Esophagus (tissue), 2 donors: ENCODE results near the gene MAP7D3. TPM values are rescaled to one million over a fixed set of nuclear protein-coding genes. Genes with fewer than 3 reads are reported as not detected.
A peak's percentile ranks its signal among the peaks of the same experiment; 100 is the strongest.

ENCODE experiments used
- H3K27ac ChIP-seq, 2 donors: one replicate each; pipeline ENCODE4 v1.5.1; 2013; ENCODE audit warnings: low read depth in 2 of 2, mild to moderate bottlenecking in 2 of 2, inconsistent platforms in 1 of 2, low read length in 1 of 2, moderate library complexity in 1 of 2
- H3K27me3 ChIP-seq, 2 donors: one replicate each; pipeline ENCODE4 v1.6.1; 2013; ENCODE audit warnings: low read length in 2 of 2, control low read depth in 1 of 2, mild to moderate bottlenecking in 1 of 2; ENCODE audit not compliant: insufficient read depth in 2 of 2, control insufficient read depth in 1 of 2
- H3K36me3 ChIP-seq, 2 donors: one replicate each; pipeline ENCODE4 v1.6.1; 2013; ENCODE audit warnings: low read length in 1 of 2; ENCODE audit not compliant: control insufficient read depth in 2 of 2, insufficient read depth in 2 of 2
- H3K4me1 ChIP-seq, 2 donors: one replicate each; pipeline ENCODE4 v1.6.1; 2013; ENCODE audit warnings: low read length in 1 of 2; ENCODE audit not compliant: control insufficient read depth in 2 of 2, insufficient read depth in 2 of 2
- H3K4me3 ChIP-seq, 2 donors: one replicate each; pipeline ENCODE4 v1.5.1; 2013; ENCODE audit warnings: low read length in 2 of 2, mild to moderate bottlenecking in 2 of 2, low read depth in 1 of 2, moderate library complexity in 1 of 2
- H3K9me3 ChIP-seq, 2 donors: one replicate each; pipeline ENCODE4 v1.6.1; 2013; ENCODE audit warnings: mild to moderate bottlenecking in 2 of 2, low read depth in 1 of 2, low read length in 1 of 2, moderate library complexity in 1 of 2; ENCODE audit not compliant: control insufficient read depth in 2 of 2, insufficient read depth in 1 of 2
- WGBS, 2 donors: extraction: QIAGEN DNeasy Blood & Tissue Kit; methylation state at CpG; one replicate each; pipeline ENCODE4 v1.1.7; 2013; 5-methylcytosine and 5-hydroxymethylcytosine counted together
- polyA plus RNA-seq, 2 donors: library from polyadenylated mRNA; stranded (reverse); fragments of 200-250 nt; gene quantifications; one replicate each; pipeline ENCODE4 v1.2.3, GENCODE V29; 2013
- donor health status: healthy with polysubstance abuse.
- donor health status: Bipolar disorder and iron deficiency.

Gene MAP7D3
- polyA plus RNA-seq, 2 donors: 2.6 TPM

- peaks cover 0 to 4% of the 10 kb centered on the region in 2 donors for H3K36me3 ChIP-seq
- no peaks in the 10 kb centered on the region for H3K4me1 ChIP-seq
- no peaks in the 10 kb centered on the region for H3K27me3 ChIP-seq
- whole genome bisulfite sequencing, 2 donors: 84 to 86% methylated on average over 3 of the region's 3 CpGs
- no peak overlapping the region for H3K27ac ChIP-seq
- H3K4me3 ChIP-seq: no peak overlapping the region
- no peaks in the 10 kb centered on the region for H3K9me3 ChIP-seq
Observed at GRCh38 chrX:136220951-136221350, 30.2 kb downstream of the MAP7D3 start.

GRCh38 chrX:136220540-136220939 lies 30.7 kb downstream of the MAP7D3 start:
- no peak overlapping the region for H3K4me3 ChIP-seq
- H3K36me3 ChIP-seq: peaks cover 0 to 4% of the 10 kb centered on the region in 2 donors
- no peaks in the 10 kb centered on the region for H3K4me1 ChIP-seq
- no peaks in the 10 kb centered on the region for H3K9me3 ChIP-seq
- WGBS, 2 donors: 69 to 74% methylated on average over 4 of the region's 4 CpGs
- H3K27ac ChIP-seq: no peak overlapping the region
- no peaks in the 10 kb centered on the region for H3K27me3 ChIP-seq

GRCh38 chrX:136219893-136220292 lies 31.3 kb downstream of the MAP7D3 start:
- Histone ChIP-seq H3K27ac (no peak overlapping the region), H3K4me1 (no peaks in the 10 kb centered on the region), H3K9me3 (no peaks in the 10 kb centered on the region), H3K27me3 (no peaks in the 10 kb centered on the region), H3K36me3 (peaks cover 0 to 4% of the 10 kb centered on the region in 2 donors), H3K4me3 (no peak overlapping the region)
- WGBS, 2 donors: 72 to 90% methylated on average over 5 of the region's 5 CpGs

GRCh38 chrX:136215559-136215958 lies 35.6 kb downstream of the MAP7D3 start:
- Histone ChIP-seq H3K27ac (no peak overlapping the region), H3K9me3 (no peaks in the 10 kb centered on the region), H3K4me3 (no peak overlapping the region), H3K4me1 (no peaks in the 10 kb centered on the region), H3K36me3 (peaks cover 0 to 4% of the 10 kb centered on the region in 2 donors), H3K27me3 (no peaks in the 10 kb centered on the region)

DNA sequence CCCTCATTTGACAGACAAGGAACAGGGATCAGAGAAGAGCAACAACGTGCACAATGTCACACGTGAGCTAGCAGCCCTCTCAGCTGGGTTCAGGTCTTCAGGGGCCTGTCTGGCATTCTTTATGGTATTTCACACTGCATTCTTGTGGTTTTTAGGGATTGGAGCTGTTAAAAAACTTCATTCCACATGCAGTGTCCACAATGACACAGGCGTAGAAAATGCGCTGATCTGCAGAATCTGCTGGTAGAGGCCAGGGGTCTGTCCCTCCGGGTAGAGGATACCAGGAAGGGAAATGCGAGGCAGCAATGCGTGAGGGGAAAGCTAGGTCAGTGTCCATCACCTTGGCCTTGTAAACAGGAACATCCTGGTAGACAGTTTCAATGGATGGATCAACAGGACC lies 36.6 kb downstream of the MAP7D3 start:
- H3K4me3 ChIP-seq: no peak overlapping the region
- no peaks in the 10 kb centered on the region for H3K27me3 ChIP-seq
- no peaks in the 10 kb centered on the region for H3K4me1 ChIP-seq
- 61 to 64% methylated on average over 7 of the region's 7 CpGs for WGBS, 2 donors
- H3K9me3 ChIP-seq: no peaks in the 10 kb centered on the region
- no peaks in the 10 kb centered on the region for H3K36me3 ChIP-seq
- no peak overlapping the region for H3K27ac ChIP-seq

- WGBS, 2 donors: 74 to 76% methylated on average over 17 of the region's 17 CpGs
- Histone ChIP-seq H3K27me3 (no peaks in the 10 kb centered on the region), H3K9me3 (no peaks in the 10 kb centered on the region), H3K4me3 (no peak overlapping the region), H3K4me1 (no peaks in the 10 kb centered on the region), H3K27ac (peak overlapping the region; percentile 12 to 43), H3K36me3 (peaks cover 0 to 4% of the 10 kb centered on the region in 2 donors)
Observed at GRCh38 chrX:136212557-136213111, 38.6 kb downstream of the MAP7D3 start.

DNA sequence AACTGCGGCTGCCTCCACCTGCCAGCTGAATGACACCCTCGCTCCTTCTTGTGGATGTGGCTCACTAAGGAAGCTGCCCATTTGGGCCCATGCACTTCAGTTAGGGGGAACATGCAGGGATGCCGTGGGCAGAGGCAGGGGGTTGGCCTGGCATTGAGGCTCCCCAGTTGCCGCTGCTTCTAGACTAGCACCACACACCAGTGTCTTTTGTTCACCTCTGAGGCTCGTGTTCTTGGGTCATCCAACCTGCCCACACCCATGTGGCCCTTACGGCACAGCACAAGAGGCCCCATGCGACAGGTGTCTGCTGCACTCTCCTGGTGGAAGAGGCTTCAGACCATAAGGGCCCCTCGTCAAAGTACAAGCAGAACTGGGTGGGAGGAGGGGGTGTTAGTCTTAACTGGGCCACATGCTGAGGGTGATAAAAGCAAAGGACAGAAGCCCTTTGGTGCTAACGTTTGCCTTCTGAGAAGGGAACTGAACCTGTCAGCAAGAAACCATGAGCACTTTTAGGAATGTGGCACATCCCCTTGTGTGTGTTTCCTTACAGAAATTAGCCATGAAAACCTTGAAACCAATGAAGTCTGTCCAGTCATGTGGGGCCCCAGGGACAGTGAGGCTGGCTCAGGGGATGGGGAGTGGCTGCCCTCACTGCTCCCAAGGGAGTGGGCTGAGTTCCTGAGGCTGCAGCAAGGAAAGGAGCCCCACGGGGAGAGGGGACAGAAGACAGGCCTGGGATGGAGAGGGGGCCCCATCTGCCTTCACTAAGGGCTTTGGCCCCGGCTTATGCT lies 39.2 kb downstream of the MAP7D3 start:
- WGBS, 2 donors: 69 to 71% methylated on average over 10 to 11 of the region's 11 CpGs
- peaks cover 0 to under 1% of the 10 kb centered on the region in 2 donors for H3K4me1 ChIP-seq
- peaks cover 0 to 5% of the 10 kb centered on the region in 2 donors for H3K36me3 ChIP-seq
- peaks cover 0 to under 1% of the 10 kb centered on the region in 2 donors for H3K9me3 ChIP-seq
- H3K27me3 ChIP-seq: no peaks in the 10 kb centered on the region
- H3K4me3 ChIP-seq: no peak overlapping the region
- peak overlapping the region; percentile 12 to 43 for H3K27ac ChIP-seq

DNA sequence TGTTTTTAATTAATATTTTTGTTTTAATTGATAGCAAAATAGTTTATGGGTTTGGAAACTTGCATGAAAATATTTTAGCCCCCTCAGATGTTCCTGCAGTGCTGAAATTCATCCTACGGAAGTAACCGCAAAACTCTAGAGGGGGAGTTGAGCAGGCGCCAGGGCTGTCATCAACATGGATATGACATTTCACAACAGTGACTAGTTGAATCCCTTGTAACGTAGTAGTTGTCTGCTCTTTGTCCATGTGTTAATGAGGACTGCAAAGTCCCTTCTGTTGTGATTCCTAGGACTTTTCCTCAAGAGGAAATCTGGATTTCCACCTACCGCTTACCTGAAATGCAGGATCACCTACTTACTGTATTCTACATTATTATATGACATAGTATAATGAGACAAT lies 40.4 kb downstream of the MAP7D3 start:
- Histone ChIP-seq H3K27ac (no peak overlapping the region), H3K27me3 (no peaks in the 10 kb centered on the region), H3K36me3 (peaks cover 0 to 6% of the 10 kb centered on the region in 2 donors), H3K4me3 (no peak overlapping the region), H3K9me3 (peaks cover 0 to 2% of the 10 kb centered on the region in 2 donors), H3K4me1 (peaks cover 0 to 2% of the 10 kb centered on the region in 2 donors)
- WGBS, 2 donors: 66 to 76% methylated on average over 5 of the region's 5 CpGs

- H3K36me3 ChIP-seq: peaks cover 0 to 6% of the 10 kb centered on the region in 2 donors
- H3K27ac ChIP-seq: peak overlapping the region in 1 of 2 donors; percentile 30
- no peaks in the 10 kb centered on the region for H3K27me3 ChIP-seq
- 53 to 55% methylated on average over 7 of the region's 7 CpGs for WGBS, 2 donors
- peaks cover 0 to 2% of the 10 kb centered on the region in 2 donors for H3K9me3 ChIP-seq
- H3K4me3 ChIP-seq: no peak overlapping the region
- peaks cover 0 to 2% of the 10 kb centered on the region in 2 donors for H3K4me1 ChIP-seq
Observed at GRCh38 chrX:136210243-136210642, 41.0 kb downstream of the MAP7D3 start.
